HEK293T (cell line): ENCODE measurements around the gene SORBS2.

Experiments
- ARNT ChIP-seq: fragments of 450-650 bp; IDR thresholded peaks from 2 replicates; pipeline ENCODE4 v1.6.1; 2017; ENCODE audit warnings: mild to moderate bottlenecking
- BHLHE40 ChIP-seq: fragments of 450-650 bp; IDR thresholded peaks from 2 replicates; pipeline ENCODE4 v1.6.1; 2016; ENCODE audit warnings: mild to moderate bottlenecking, moderate library complexity, borderline replicate concordance
- ELF4 ChIP-seq: fragments of 450-650 bp; IDR thresholded peaks from 2 replicates; pipeline ENCODE4 v1.6.1; 2017; ENCODE audit warnings: antibody characterized with exemption
- FOXA1 ChIP-seq: fragments of 450-650 bp; IDR thresholded peaks from 2 replicates; pipeline ENCODE4 v1.6.1; 2016; ENCODE audit warnings: mild to moderate bottlenecking
- FOXK2 ChIP-seq: fragments of 450-650 bp; IDR thresholded peaks from 2 replicates; pipeline ENCODE4 v1.6.1; 2016; ENCODE audit warnings: mild to moderate bottlenecking
- FOXM1 ChIP-seq: fragments of 450-650 bp; IDR thresholded peaks from 2 replicates; pipeline ENCODE4 v1.6.1; 2017; ENCODE audit warnings: mild to moderate bottlenecking, borderline replicate concordance
- HDGF ChIP-seq: fragments of 450-650 bp; IDR thresholded peaks from 2 replicates; pipeline ENCODE4 v1.6.1; 2017; ENCODE audit warnings: antibody characterized with exemption, borderline replicate concordance
- L3MBTL2 ChIP-seq: fragments of 450-650 bp; conservative IDR thresholded peaks from 2 replicates; pipeline ENCODE4 v1.6.1; 2016; ENCODE audit warnings: mild to moderate bottlenecking
- NFRKB ChIP-seq: fragments of 450-650 bp; IDR thresholded peaks from 2 replicates; pipeline ENCODE4 v1.6.1; 2016; ENCODE audit warnings: mild to moderate bottlenecking, moderate library complexity
- PKNOX1 ChIP-seq: fragments of 450-650 bp; IDR thresholded peaks from 2 replicates; pipeline ENCODE4 v1.6.1; 2016
- SP1 ChIP-seq: fragments of 450-650 bp; IDR thresholded peaks from 2 replicates; pipeline ENCODE4 v1.6.1; 2017
- SUZ12 ChIP-seq: fragments of 450-650 bp; IDR thresholded peaks from 2 replicates; pipeline ENCODE4 v1.6.1; 2016; ENCODE audit warnings: mild to moderate bottlenecking
- TARDBP ChIP-seq: fragments of 450-650 bp; IDR thresholded peaks from 2 replicates; pipeline ENCODE4 v1.6.1; 2016
- ZNF384 ChIP-seq: fragments of 450-650 bp; IDR thresholded peaks from 2 replicates; pipeline ENCODE4 v1.6.1; 2016

GRCh38 chr4:185743722-185744487, 68.1 kb downstream of the SORBS2 start:
- TF ChIP-seq L3MBTL2 (no peak), NFRKB (no peak), PKNOX1 (no peak), HDGF (no peak), ARNT (no peak), SP1 (no peak), FOXM1 (no peak), BHLHE40 (no peak), ELF4 (no peak), TARDBP (no peak), ZNF384 (no peak), FOXK2 (no peak), SUZ12 (no peak), FOXA1 (no peak)
